C4-2B (cell line): ENCODE measurements around the gene RFX7.

ENCODE experiments used
- H3K27ac ChIP-seq: fragments of 450-650 bp; 2 replicates; pipeline ENCODE4 v1.5.1; 2017
- ZFX ChIP-seq: fragments of 450-650 bp; IDR thresholded peaks from 2 replicates; pipeline ENCODE4 v1.6.1; 2017
- TF ChIP-seq, protein P1 (sequence below): fragments of 450-650 bp; conservative IDR thresholded peaks from 2 replicates; pipeline ENCODE4 v1.5.1; 2017; ENCODE audit warnings: mild to moderate bottlenecking

Gene RFX7

DNA sequence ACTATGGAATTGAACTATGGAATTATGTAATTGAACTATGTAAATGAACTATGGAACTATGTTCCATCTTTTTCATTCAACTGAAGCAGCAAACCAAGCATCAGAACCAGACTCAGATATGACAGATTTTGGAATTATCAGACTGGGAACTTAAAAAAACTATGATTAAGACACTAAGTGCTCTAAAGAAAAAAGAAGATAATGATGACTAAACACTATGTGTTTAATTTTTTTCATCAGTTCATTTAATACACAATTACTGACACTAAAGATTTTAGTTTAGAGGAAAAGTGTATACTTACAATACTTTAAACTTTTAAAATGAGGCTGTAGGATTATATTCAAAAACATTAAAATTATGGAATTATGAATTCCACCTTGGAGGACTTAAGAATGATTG, 15.3 kb downstream of the RFX7 start:
- TF ChIP-seq, protein P1, sequence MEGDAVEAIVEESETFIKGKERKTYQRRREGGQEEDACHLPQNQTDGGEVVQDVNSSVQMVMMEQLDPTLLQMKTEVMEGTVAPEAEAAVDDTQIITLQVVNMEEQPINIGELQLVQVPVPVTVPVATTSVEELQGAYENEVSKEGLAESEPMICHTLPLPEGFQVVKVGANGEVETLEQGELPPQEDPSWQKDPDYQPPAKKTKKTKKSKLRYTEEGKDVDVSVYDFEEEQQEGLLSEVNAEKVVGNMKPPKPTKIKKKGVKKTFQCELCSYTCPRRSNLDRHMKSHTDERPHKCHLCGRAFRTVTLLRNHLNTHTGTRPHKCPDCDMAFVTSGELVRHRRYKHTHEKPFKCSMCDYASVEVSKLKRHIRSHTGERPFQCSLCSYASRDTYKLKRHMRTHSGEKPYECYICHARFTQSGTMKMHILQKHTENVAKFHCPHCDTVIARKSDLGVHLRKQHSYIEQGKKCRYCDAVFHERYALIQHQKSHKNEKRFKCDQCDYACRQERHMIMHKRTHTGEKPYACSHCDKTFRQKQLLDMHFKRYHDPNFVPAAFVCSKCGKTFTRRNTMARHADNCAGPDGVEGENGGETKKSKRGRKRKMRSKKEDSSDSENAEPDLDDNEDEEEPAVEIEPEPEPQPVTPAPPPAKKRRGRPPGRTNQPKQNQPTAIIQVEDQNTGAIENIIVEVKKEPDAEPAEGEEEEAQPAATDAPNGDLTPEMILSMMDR = no peak
- TF ChIP-seq ZFX = no peak
- H3K27ac ChIP-seq = no peak overlapping the region

DNA sequence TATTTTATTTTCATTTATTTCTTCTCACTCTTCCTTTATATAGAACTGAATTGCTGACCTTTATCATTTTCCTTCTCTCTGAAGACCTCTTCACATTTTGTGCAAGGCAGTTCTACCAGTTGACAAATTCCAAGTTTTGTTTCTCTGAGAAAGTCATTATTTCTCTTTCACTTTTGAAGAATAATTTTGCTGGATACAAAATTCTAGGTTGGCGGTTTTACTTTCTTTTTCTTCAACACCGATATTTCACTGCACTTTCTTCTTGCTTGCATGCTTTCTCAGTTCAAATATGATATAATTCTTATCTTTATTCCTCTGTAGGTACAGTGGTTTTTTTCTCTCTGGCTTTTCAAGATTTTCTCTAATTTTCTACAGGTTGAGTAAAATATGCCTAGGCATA, 15.9 kb downstream of the RFX7 start:
- TF ChIP-seq ZFX = no peak
- TF ChIP-seq, protein P1 = no peak

DNA sequence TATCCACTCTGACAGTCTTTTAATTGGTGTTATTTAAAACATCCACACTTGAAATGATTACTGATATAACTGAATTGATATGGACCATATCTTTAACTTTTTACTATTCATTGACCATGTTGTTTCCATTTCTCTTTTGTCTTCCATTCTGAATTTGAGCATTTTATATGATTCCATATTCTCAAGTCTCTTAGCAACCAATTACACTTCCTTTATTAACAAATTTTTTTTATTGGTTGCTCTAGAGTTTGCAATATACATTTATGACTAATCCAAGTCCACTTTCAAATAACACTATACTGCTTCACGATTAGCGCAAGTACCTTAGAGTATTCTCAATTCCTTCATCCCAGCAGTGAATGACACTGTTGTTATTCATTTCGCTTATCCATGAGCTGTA, 16.4 kb downstream of the RFX7 start:
- TF ChIP-seq ZFX = no peak
- TF ChIP-seq, protein P1 = no peak

More for the DNA sequence above, 15.9 kb downstream of the RFX7 start:
- H3K27ac ChIP-seq = no peak overlapping the region

DNA sequence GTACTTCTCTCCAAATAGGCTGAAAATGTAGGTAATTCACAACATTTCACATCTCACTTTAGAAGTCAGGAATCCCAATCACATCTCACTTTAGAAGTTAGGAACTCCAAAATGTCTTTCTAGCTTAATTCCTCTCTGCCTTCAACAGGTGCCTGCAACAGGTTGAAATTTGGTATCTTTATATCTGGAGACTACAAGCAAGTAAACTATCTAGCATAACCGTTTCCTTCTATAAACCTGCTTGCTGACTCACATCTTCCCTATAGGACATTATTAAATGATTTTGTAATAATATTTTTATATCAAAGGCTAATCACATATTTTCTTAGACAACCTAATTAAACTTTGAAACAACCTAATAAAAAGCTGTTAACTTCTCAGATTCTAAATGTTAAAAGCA, 18.2 kb downstream of the RFX7 start:
- no peak overlapping the region for H3K27ac ChIP-seq
- TF ChIP-seq, protein P1 = no peak
- no peak for TF ChIP-seq ZFX

More for the DNA sequence above, 16.4 kb downstream of the RFX7 start:
- H3K27ac ChIP-seq = no peak overlapping the region

DNA sequence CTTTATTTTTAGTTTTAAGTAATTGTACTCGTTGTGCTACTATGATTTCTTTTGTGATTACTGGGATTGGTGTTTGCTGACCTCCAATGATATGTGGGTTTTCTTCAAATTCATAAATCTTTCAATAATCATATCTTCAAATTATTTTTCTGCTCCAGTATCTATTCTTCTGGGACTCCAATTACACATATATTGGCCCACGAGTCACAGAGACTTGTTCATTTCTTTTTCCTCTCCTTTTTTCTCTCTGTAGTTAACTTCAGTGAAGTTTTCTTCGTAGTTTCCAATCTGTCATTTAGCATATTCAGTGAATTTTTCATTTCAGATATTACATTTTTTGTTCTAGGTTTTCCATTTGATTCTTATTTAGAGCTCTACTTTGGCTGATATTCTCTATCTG, 21.4 kb downstream of the RFX7 start:
- H3K27ac ChIP-seq = no peak overlapping the region
- TF ChIP-seq, protein P1 = no peak
- no peak for TF ChIP-seq ZFX

DNA sequence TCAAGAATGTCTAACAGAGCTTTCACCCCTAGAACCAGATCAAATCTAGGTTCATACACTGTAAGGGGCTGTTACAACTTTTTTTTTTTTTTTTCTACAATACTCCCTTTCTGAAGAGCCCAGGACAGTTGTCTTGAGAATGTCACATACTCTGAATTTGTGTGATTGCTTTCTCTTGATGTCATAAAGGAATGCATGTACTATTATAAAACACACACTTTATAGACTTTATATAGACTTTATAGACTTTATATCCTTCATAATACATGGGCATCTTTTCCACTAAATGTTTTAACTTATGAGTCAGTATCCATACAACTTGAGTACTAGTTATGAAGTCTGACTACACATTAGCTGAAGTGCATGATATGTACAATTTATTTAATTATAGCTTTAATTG, 26.3 kb downstream of the RFX7 start:
- TF ChIP-seq, protein P1 = no peak
- no peak for TF ChIP-seq ZFX
- H3K27ac ChIP-seq = no peak overlapping the region

DNA sequence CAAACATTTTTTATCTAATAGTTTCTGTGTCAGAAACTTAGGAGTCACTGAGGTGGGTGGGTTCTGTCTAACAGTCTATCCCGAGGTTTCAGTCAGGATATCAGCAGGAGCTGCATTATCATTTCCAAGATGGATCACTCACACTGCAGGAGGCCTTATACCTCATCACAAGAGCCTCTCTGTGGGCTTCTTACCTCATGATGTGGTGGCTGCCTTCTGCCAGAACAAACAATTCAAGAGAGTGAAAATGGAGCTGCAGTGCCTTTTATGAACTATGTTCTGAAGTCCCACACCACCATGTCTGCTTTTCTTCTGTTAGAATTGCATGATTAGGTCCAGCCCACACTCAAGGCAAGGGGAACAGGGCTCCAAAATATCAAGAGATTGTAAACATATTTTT, 27.9 kb downstream of the RFX7 start:
- TF ChIP-seq ZFX = no peak
- TF ChIP-seq, protein P1 = no peak
- no peak overlapping the region for H3K27ac ChIP-seq
